ENCODE data around the gene TPPP2. TPM values are rescaled to one million over a fixed set of nuclear protein-coding genes. Genes with fewer than 3 reads are reported as not detected.
A peak's percentile ranks its signal among the peaks of the same experiment; 100 is the strongest.

TPPP2 gene
- total and polyA plus RNA-seq, 10 donors, result 0.09 to 0.91 (median 0.57) TPM; not detected in 5

DNA sequence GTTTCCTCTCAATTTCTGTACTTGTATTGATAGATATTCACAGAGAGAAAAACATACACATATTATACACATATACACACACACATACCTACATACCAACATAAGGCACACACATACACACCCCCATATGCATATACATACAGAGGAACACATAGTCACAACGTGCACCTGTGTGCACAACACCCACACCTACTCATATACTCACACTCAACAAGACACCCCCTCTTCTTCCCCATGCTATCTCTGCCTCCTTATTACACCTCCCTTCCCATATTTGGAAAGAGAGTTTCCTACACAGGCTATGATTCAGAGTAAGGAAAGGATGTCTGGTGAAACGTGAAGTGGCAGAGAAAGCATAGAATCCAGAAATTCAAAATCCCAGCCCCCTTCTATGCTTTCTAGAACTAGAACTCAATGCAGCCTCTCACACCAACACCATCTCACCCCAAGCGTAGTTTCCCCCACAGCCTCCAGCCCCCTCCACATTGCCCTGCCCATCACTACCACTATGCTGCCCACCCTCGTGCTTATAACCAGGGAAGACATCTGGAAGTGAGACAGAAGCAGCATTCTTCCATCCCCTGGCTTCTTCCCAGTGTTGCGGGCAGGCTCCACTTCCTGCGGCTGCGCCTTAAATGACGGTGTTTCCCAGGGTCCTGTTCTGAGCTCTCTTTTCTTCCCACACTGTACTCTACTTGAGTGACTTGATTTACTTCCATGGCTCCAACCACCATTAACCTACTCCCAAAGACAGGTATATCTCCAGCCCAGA lies 30.0 kb downstream of the TPPP2 start:
- TF ChIP-seq POLR2A (IDR thresholded peaks at IDR 0.05) (no peak), POLR2AphosphoS5 (IDR thresholded peaks at IDR 0.05) (no peak)
- TF ChIP-seq, protein P1, sequence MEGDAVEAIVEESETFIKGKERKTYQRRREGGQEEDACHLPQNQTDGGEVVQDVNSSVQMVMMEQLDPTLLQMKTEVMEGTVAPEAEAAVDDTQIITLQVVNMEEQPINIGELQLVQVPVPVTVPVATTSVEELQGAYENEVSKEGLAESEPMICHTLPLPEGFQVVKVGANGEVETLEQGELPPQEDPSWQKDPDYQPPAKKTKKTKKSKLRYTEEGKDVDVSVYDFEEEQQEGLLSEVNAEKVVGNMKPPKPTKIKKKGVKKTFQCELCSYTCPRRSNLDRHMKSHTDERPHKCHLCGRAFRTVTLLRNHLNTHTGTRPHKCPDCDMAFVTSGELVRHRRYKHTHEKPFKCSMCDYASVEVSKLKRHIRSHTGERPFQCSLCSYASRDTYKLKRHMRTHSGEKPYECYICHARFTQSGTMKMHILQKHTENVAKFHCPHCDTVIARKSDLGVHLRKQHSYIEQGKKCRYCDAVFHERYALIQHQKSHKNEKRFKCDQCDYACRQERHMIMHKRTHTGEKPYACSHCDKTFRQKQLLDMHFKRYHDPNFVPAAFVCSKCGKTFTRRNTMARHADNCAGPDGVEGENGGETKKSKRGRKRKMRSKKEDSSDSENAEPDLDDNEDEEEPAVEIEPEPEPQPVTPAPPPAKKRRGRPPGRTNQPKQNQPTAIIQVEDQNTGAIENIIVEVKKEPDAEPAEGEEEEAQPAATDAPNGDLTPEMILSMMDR (IDR thresholded peaks at IDR 0.05 in 8 of 11, conservative IDR thresholded peaks at IDR 0.05 in 3 of 11), result no peak
- WGBS, 5 donors, result 70 to 84% (median 77%) methylated on average over 8 of the region's 8 CpGs
- Histone ChIP-seq H3K4me1 (peaks cover 0 to 46% (median 25%) of the 10 kb centered on the region in 6 donors), H3K9me3 (no peaks in the 10 kb centered on the region), H3K27me3 (replicated peaks in 1 of 7) (peaks cover 0 to 10% (median 0%) of the 10 kb centered on the region in 7 donors), H3K27ac (no peak overlapping the region), H3K36me3 (no peaks in the 10 kb centered on the region), H3K4me3 (no peak overlapping the region)
- DNase-seq, result no peak
- intact Hi-C loops (cut with DNase I; ENCODE audit: low total_unique reads), result no loop called here

DNA sequence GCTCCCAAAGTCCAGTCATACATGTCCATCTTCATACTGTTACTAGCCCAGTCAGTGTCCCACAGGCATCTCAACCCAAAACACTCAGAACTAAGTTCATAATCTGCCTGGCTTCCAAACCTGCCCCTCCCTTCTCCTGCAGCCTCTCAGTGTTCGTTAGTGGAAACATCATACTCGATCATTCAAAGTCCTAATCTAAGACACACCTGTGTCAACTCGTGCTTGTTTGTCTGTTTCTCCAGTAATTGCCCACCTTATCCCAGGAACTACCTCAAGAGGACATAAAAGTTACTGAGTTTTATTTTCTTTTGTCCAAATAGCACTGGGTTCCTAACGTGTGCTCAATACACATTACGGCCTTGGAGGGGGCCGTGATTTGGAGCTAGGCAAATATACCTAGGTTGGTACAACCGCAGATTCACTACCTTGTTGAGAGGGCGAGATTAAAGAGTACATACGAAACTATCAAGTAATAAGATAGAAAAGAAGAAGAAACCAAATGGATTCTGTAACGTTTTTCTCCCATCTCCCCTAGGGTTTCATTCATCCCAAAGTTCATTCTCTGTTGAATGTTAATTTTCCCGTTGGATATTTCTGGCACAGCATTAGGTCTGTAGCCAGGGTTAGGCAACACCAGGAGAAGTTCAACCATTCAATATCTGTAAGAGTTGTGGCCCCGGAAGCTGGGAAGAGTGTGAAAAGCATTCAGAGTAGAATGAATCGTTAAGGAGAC lies 30.8 kb downstream of the TPPP2 start:
- no peak overlapping the region for H3K27ac ChIP-seq
- H3K9me3 ChIP-seq, result no peaks in the 10 kb centered on the region
- peaks cover 0 to 10% (median 0%) of the 10 kb centered on the region in 7 donors for H3K27me3 ChIP-seq (replicated peaks in 1 of 7)
- DNase-seq, result no peak
- intact Hi-C loops (cut with DNase I; ENCODE audit: low total_unique reads), result no loop called here
- TF ChIP-seq, protein P1 (IDR thresholded peaks at IDR 0.05 in 8 of 11, conservative IDR thresholded peaks at IDR 0.05 in 3 of 11), result no peak
- no peak for TF ChIP-seq POLR2AphosphoS5 (IDR thresholded peaks at IDR 0.05)
- no peak for TF ChIP-seq POLR2A (IDR thresholded peaks at IDR 0.05)
- peaks cover 0 to 38% (median 22%) of the 10 kb centered on the region in 6 donors for H3K4me1 ChIP-seq
- 76 to 91% (median 86%) methylated on average over 13 of the region's 13 CpGs for WGBS, 5 donors
- no peak overlapping the region for H3K4me3 ChIP-seq
- H3K36me3 ChIP-seq, result no peaks in the 10 kb centered on the region

DNA sequence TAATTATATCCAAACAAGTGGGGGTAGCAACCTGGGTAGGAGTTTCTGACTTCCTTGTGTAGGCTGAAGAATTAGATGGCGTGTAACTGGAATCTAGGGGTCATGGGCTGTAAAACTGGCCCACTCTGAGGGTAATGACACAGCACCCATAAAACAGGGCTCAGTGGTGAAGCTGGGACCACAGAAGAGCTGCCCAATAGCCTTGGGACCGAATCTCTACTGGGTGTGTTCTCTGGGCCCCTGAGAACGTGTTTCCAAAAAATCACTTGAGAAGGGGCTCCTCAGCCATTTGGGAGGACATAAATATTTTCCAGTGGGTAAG lies 31.3 kb downstream of the TPPP2 start:
- Histone ChIP-seq H3K27me3 (replicated peaks in 1 of 7) (peaks cover 0 to 14% (median 0%) of the 10 kb centered on the region in 7 donors), H3K4me3 (no peak overlapping the region), H3K27ac (no peak overlapping the region), H3K36me3 (no peaks in the 10 kb centered on the region), H3K4me1 (peaks cover 0 to 33% (median 19%) of the 10 kb centered on the region in 6 donors), H3K9me3 (no peaks in the 10 kb centered on the region)
- no peak for DNase-seq
- TF ChIP-seq, protein P1 (IDR thresholded peaks at IDR 0.05 in 8 of 11, conservative IDR thresholded peaks at IDR 0.05 in 3 of 11), result no peak
- TF ChIP-seq POLR2A (IDR thresholded peaks at IDR 0.05) (no peak), POLR2AphosphoS5 (IDR thresholded peaks at IDR 0.05) (no peak)
- intact Hi-C loops (cut with DNase I; ENCODE audit: low total_unique reads), result no loop called here
- WGBS, 5 donors, result 79 to 94% (median 81%) methylated on average over 3 of the region's 3 CpGs

- no peak overlapping the region for H3K4me3 ChIP-seq
- peaks cover 0 to 27% (median 0%) of the 10 kb centered on the region in 7 donors for H3K27me3 ChIP-seq (replicated peaks in 1 of 7)
- TF ChIP-seq POLR2A (IDR thresholded peaks at IDR 0.05) (no peak), POLR2AphosphoS5 (IDR thresholded peaks at IDR 0.05) (no peak)
- TF ChIP-seq, protein P1 (IDR thresholded peaks at IDR 0.05 in 8 of 11, conservative IDR thresholded peaks at IDR 0.05 in 3 of 11), result no peak
- intact Hi-C loops (cut with DNase I; ENCODE audit: low total_unique reads), result no loop called here
- peaks cover 2 to 18% (median 8%) of the 10 kb centered on the region in 6 donors for H3K4me1 ChIP-seq
- peak overlapping the region in 1 of 8 donors; percentile 74 for H3K27ac ChIP-seq
- H3K36me3 ChIP-seq, result no peaks in the 10 kb centered on the region
- no peaks in the 10 kb centered on the region for H3K9me3 ChIP-seq
- no peak for DNase-seq
- WGBS, 5 donors, result 73 to 84% (median 78%) methylated on average over 3 of the region's 3 CpGs
Measured at GRCh38 chr14:21063479-21063878, 33.5 kb downstream of the TPPP2 start.

All from spleen (tissue), 11 donors.